HG02970 (cell line): ENCODE data around the gene HLCS.

Experiments
- ATAC-seq: cut with Tn5 transposase; IDR thresholded peaks from one replicate; pipeline ENCODE4 v1.9.1; 2021; ENCODE audit warnings: mild to moderate bottlenecking, moderate library complexity, moderate number of reproducible peaks; ENCODE audit not compliant: unreplicated experiment, low FRiP score

HLCS gene

GRCh38 chr21:36791180-36791579, 175.3 kb downstream of the HLCS start:
- no peak for ATAC-seq

- ATAC-seq, result no peak
Observed at GRCh38 chr21:36790616-36791015, 175.9 kb downstream of the HLCS start.

- ATAC-seq, result no peak
Observed at GRCh38 chr21:36788120-36788638, 178.3 kb downstream of the HLCS start.

- ATAC-seq, result no peak
Observed at GRCh38 chr21:36786186-36786585, 180.3 kb downstream of the HLCS start.

- no peak for ATAC-seq
Observed at GRCh38 chr21:36785615-36786014, 180.9 kb downstream of the HLCS start.

- no peak for ATAC-seq
Observed at GRCh38 chr21:36784947-36785346, 181.5 kb downstream of the HLCS start.

GRCh38 chr21:36783612-36784374, 182.7 kb downstream of the HLCS start:
- no peak for ATAC-seq

GRCh38 chr21:36780861-36781260, 185.6 kb downstream of the HLCS start:
- no peak for ATAC-seq

- no peak for ATAC-seq
Observed at GRCh38 chr21:36776981-36777617, 189.4 kb downstream of the HLCS start.

- no peak for ATAC-seq
Observed at GRCh38 chr21:36773995-36774394, 192.5 kb downstream of the HLCS start.

GRCh38 chr21:36773117-36773516, 193.4 kb downstream of the HLCS start:
- no peak for ATAC-seq

- no peak for ATAC-seq
Observed at GRCh38 chr21:36769051-36769839, 197.2 kb downstream of the HLCS start.

GRCh38 chr21:36768496-36768895, 198.0 kb downstream of the HLCS start:
- ATAC-seq, result no peak

- no peak for ATAC-seq
Observed at GRCh38 chr21:36767096-36767495, 199.4 kb downstream of the HLCS start.

- ATAC-seq, result no peak
Observed at GRCh38 chr21:36766511-36766910, 200.0 kb downstream of the HLCS start.

GRCh38 chr21:36765229-36765628, 201.2 kb downstream of the HLCS start:
- no peak for ATAC-seq

GRCh38 chr21:36763305-36763704, 203.2 kb downstream of the HLCS start:
- ATAC-seq, result no peak

GRCh38 chr21:36762642-36763041, 203.8 kb downstream of the HLCS start:
- ATAC-seq, result no peak

GRCh38 chr21:36761685-36762084, 204.8 kb downstream of the HLCS start:
- ATAC-seq, result no peak

GRCh38 chr21:36759348-36760083, 207.0 kb downstream of the HLCS start:
- no peak for ATAC-seq
